Measurements from ENCODE around the gene UTP11.

Gene UTP11

DNA sequence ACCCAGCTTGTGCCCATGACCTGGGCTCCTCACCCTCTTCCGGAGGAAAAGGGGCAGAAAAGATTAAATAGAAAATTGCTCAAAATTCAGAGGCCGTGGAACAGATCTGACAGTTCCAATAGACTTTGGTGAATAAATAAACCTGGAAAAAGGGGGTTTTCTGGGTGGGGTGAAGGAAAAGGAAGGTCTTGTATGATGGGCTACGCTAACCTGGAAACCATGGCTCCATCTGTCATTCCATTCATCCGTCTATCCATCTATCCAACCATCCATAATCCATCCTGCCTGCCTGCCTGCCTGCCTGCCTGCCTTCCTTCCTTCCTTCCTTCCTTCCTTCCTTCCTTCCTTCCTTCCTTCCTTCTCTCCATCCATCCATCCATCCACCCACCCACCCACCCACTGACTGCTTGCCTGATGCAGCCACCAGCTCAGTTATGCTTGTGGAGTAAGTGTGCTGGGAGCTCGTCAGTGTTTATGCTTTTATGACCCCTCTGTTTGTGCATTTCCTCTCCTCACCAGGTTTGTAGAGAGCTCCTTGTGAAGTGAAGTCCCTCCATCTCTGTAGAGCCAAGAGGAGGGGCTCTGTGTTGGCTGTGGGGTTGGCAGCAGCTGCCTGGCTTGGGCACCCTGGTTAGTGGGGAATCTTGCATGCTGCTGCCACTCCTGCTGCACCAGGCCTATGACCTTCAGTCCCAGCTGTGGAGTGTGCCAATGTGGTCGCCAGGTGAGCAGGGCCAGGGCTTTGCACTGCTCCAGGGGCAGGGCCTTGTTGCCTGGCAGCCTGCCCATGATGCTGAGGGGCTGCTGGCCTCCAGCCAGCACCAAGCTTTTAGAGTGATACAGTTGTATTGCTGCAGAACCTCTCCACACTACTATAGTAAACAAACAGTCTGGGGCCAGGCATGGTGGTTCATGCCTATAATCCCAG is 50.1 kb downstream of the UTP11 start:
- in situ Hi-C loops (cut with MboI; ENCODE audit: low sequenced_read_pairs), result no loop called here

DNA sequence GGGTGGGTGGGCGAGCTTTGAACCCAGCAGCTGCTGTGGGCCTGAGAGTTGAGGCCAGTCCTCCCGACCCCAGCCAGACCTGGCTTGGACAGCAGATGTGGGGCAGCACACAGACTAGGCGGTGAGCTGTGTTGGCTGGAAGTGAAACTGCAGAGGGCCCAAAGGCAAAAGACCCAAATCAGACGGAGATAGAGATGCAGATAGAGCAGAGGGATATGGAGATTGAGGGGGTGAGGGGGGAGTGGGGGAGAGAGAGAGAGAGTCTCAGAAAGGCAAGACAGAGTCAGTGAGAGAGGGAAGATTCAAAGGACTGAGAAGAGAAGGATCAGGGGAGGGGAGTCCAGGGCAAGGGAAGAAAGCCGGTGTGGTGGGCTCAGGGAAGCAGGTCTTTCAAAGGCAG is 51.1 kb downstream of the UTP11 start:
- in situ Hi-C loops (cut with MboI; ENCODE audit: low sequenced_read_pairs), result no loop called here

DNA sequence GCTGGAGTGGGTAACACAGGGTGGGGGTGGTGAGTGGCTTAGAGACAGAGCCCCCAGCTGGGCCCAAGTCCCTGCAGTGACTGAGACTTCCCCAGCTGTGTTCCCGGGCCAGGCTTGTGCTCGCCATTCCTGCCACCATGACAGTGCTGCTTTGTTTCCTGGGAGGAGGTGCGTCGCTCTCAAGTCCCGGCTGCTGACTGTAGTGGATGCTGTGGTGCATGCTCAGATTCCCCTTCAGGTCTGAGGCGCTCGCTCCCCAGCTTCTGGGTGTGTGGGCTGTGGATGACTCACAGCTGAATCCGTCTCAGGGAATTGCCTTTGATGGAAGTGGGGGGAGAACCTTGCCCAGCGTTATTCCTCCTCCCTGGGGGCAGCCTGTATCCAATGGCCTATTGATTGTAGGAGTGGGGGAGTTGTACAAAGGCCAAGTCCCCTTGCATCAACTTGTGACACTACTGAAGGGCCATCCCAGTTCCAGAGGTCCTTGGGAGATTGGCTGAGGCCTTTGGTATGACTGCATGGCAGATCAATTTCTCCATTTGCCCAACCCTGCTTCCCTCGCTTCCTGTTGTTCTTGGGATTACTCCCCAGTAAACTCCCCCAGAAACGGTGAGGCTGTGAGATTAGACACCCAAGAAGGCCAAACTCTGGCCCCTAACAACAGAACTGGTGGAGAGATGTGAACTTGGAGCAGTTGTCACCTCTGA is 51.8 kb downstream of the UTP11 start:
- in situ Hi-C loops (cut with MboI; ENCODE audit: low sequenced_read_pairs), result no loop called here

DNA sequence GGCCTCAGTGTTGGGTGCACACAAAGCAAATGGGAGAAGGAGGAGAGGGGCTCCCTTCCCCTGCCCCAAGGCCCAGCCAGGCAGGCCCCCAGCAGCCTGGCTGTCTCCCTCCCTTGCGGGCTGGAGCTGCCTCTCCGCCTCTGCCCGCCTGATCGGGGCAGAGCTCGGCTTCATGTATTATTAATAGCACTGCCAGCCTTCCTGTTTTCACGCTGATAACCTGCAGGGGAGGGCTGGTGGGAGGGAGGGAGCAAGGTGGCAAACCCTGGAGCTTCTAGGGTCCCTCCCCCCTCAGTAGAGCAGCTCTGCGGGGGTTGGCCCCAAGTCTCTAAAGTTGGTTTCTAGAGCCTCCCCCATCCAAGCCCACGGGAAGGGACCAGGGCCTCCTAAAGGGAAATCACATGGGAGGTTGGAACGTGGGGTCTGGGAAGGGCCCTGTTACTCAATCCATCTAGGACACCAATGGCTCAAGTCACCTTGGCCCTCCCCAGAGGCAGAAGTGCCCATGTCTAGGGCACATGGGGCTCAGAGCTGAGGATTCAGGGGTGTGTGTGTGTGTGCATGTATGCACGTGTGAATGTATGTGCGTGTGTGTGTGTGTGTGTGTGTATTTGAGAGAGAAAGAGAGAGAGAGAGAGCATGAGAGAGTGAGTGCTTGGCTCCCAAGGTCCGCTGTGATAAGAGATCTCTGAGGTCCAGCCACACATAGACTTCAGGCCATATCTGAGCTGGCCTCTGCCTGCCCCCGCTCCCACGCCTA is 55.9 kb downstream of the UTP11 start:
- in situ Hi-C loops (cut with MboI; ENCODE audit: low sequenced_read_pairs), result no loop called here

DNA sequence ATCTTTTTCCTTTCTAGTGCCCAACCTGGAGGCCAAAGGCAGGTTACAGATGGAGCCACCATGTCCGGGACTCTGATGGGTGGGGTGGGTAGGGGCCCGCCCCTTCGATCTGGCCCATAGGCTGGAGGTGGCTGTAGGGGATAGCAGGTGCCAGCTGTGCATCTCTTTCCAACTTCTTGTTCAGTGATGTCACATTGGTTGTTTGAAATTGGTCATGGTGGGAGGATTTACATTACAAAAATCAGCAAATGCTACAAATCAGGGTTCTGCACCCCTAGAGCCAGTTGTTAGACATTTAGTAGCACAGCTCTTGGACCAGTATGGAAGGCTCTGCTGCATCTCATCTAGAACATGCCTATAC is 56.4 kb downstream of the UTP11 start:
- in situ Hi-C loops (cut with MboI; ENCODE audit: low sequenced_read_pairs), result no loop called here

DNA sequence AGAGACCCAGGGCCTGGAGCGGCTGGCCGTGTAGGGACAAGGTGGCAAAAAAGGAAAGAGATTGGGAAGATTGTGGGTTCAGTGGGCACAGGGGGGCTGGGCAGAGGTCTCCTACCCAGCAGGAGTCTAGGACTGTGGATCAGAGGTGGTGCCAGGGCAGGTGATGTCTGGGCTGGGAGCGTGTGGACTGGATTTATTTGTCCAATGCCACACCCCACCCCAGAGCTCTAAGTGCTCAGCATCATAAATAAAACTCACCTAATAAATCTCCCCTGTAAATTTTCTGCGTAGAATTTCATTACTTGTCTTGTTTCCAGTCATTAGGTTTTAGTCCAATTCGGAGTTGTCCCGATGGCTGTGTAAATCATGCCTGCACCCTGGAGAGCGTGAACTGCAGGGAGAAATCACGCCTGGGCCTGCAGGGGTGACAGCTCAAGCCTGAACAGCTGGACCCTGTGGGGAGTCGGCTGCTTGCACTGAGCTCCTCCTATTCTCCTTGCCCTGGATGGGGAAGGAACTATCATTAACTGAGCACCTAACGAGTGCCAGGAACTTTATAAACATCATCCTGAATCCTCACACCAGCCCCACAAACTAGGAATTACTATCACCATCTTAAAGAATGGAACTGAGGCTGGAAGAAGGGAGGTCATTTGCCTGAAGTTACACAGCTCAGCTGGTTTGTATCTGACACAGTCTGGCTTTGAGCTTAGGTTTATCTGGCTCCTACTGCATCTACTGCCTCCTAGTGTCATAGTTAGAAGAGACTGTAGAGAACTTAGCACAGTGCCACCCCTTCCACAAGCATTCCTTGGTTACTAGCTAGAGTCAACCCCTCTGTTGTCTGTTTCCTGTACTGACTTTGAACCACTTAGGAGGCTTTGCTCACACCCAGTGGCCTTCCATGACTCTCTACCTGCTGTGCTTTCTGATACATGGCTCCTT is 59.0 kb downstream of the UTP11 start:
- in situ Hi-C loops (cut with MboI; ENCODE audit: low sequenced_read_pairs), result no loop called here

DNA sequence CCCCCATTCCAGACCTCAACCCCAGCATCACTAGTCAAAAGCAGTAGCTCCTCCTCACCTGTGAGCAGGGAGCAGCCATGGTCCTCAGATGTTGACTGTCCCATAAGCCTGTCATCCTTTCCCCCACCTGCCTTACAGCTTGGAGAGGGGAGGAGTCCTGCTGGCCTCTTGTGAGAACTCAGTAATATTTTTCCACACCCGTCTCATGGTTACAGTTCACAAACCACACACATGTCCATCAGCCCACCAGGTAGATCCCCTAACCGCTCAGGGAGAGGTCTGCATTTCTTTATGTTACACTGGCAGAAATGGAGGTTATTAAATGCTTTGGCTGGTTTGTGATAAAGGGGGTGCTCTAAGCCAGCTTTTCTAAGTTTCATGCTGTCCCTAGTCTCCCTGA is 60.3 kb downstream of the UTP11 start:
- in situ Hi-C loops (cut with MboI; ENCODE audit: low sequenced_read_pairs), result no loop called here

DNA sequence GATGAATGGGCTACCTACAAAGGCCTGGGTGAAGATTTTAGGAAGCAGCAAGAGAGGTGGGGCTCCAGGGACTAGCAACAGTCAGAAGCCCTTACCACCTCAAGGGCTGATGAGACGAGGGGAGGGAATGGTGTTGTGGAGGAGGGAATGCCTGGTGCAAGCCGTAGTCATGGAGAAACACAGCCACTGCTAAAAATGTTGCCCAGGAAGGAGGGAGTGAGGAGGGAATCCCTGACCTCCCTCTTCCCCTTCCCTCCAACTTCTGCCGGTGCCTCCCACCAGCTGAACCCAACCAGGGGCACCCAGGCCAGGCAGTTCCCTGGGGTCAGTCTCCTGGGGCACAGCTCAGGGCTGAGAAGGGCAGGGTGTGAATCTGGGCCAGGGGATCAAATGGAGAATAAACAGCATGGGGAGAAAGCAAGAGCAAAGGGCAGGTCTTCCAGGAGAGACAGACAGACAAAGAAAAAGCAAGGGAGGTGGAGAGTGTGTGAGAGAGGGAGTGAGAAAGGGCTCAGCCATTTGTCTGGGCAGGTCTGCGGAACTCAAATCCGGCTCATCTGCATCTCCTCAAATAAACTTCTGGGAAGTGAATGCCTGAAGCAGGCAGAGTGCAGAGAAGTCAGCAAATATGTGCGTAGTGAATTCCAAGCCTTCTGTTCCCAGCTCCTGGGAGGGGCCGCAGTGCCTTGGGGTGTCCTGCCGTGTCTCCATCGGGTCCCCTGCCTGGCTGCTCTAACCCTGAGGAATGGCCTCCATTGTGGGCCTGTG is 61.2 kb downstream of the UTP11 start:
- in situ Hi-C loops (cut with MboI; ENCODE audit: low sequenced_read_pairs), result no loop called here

DNA sequence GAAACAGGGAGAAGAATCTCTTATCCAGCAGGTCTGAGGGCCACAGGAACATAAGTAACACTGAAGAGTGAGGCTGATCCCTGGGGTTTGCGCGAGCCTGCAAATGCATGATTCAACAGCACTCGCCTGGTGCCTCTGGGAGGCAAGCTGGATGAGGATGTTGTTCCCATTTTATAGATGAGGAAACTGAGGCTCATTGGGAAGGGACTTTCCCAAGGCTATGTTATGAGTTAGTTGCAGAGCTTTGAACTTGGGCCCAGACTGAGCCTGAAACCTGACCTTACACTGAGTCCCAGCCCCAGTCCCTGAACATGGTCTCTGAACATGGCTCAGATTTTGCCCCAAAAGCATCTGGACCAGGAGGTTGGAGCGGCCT is 61.8 kb downstream of the UTP11 start:
- in situ Hi-C loops (cut with MboI; ENCODE audit: low sequenced_read_pairs), result no loop called here
